ENCODE data around the gene SERINC3. TPM values are rescaled to one million over a fixed set of nuclear protein-coding genes. Genes with fewer than 3 reads are reported as not detected.

SERINC3 gene
- total and polyA plus RNA-seq, 2 donors (not counting 1 experiment from before 2014, with no cell fraction given): 31.4 to 51.6 TPM

GRCh38 chr20:44467289-44467883 lies 54.5 kb downstream of the SERINC3 start:
- POLR2A ChIA-PET: no interaction called here
- H3K27me3 ChIP-seq (replicated peaks in 1 of 4; ENCODE audit: control extremely low read depth in 1 of 4, control insufficient read depth in 3 of 4, insufficient read depth in 4 of 4, low read length in 3 of 4): peaks cover 0 to 3% (median 0%) of the 10 kb centered on the region in 4 experiments
- no peak overlapping the region for H3K9ac ChIP-seq (ENCODE audit: low read length)
- no peaks in the 10 kb centered on the region for H3K36me3 ChIP-seq (replicated peaks in 1 of 2; ENCODE audit: control extremely low read depth in 1 of 2, control insufficient read depth in 1 of 2, extremely low read depth in 1 of 2, insufficient read depth in 2 of 2, low read length in 1 of 2)
- DNase-seq (no peak), ATAC-seq (ENCODE audit: low read depth) (no peak)
- no peak for TF ChIP-seq CTCF (IDR thresholded peaks at IDR 0.05)
- TF ChIP-seq EZH2 (IDR thresholded peaks at IDR 0.05; ENCODE audit: borderline replicate concordance, insufficient read depth, low read depth, low read length, poor library complexity, severe bottlenecking): no peak
- H3K9me3 ChIP-seq (ENCODE audit: control extremely low read depth in 1 of 3, control insufficient read depth in 2 of 3, insufficient read depth in 1 of 3, low read length in 2 of 3): no peaks in the 10 kb centered on the region
- H3K27me3 Mint-ChIP-seq: peaks cover 8% of the 10 kb centered on the region
- H4K20me1 ChIP-seq (ENCODE audit: control insufficient read depth, insufficient read depth, low read length, poor library complexity, severe bottlenecking): no peaks in the 10 kb centered on the region
- H3K4me2 ChIP-seq (replicated peaks; ENCODE audit: low read depth, low read length, poor library complexity, severe bottlenecking): no peak overlapping the region
- H3K4me1 Mint-ChIP-seq: no peaks in the 10 kb centered on the region
- H2AFZ ChIP-seq (ENCODE audit: insufficient read depth, low read depth, low read length, poor library complexity, severe bottlenecking): no peak overlapping the region
- H3K27ac ChIP-seq (ENCODE audit: low read length in 2 of 2): no peak overlapping the region
- H3K9me3 Mint-ChIP-seq (ENCODE audit: insufficient read depth): no peaks in the 10 kb centered on the region
- H3K79me2 ChIP-seq (ENCODE audit: control insufficient read depth, insufficient read depth, low read length): no peaks in the 10 kb centered on the region
- H3K27ac Mint-ChIP-seq: no peak overlapping the region
- CTCF ChIA-PET: interaction anchor here (1.7 kb wide), 1 partner anchor 83 kb away, joined by 4 read pairs; no protein-coding TSS in a partner anchor
- H3K4me3 ChIP-seq (ENCODE audit: control extremely low read depth in 1 of 5, extremely low read depth in 1 of 5, insufficient read depth in 1 of 5, low read depth in 2 of 5, low read length in 4 of 5): no peak overlapping the region
- H3K4me3 Mint-ChIP-seq: no peak overlapping the region
- intact Hi-C loops (cut with micrococcal nuclease): no loop called here
- 89% methylated on average over 12 of the region's 12 CpGs for WGBS (ENCODE audit: insufficient coverage)
- H3K4me1 ChIP-seq (ENCODE audit: control insufficient read depth in 2 of 2, insufficient read depth in 2 of 2, low read length in 2 of 2): no peaks in the 10 kb centered on the region

GRCh38 chr20:44465001-44465560 lies 56.8 kb downstream of the SERINC3 start:
- ATAC-seq (ENCODE audit: low read depth): no peak
- intact Hi-C loops (cut with micrococcal nuclease): no loop called here
- no peak overlapping the region for H3K27ac ChIP-seq (ENCODE audit: low read length in 2 of 2)
- H3K4me3 ChIP-seq (ENCODE audit: control extremely low read depth in 1 of 5, extremely low read depth in 1 of 5, insufficient read depth in 1 of 5, low read depth in 2 of 5, low read length in 4 of 5): no peak overlapping the region
- H4K20me1 ChIP-seq (ENCODE audit: control insufficient read depth, insufficient read depth, low read length, poor library complexity, severe bottlenecking): no peaks in the 10 kb centered on the region
- 75% methylated on average over 3 of the region's 3 CpGs for WGBS (ENCODE audit: insufficient coverage)
- Mint-ChIP-seq H3K27ac (no peak overlapping the region), H3K4me3 (no peak overlapping the region), H3K9me3 (ENCODE audit: insufficient read depth) (no peaks in the 10 kb centered on the region), H3K27me3 (peaks cover 8% of the 10 kb centered on the region), H3K4me1 (no peaks in the 10 kb centered on the region)
- no peak for DNase-seq
- H3K27me3 ChIP-seq (replicated peaks in 1 of 4; ENCODE audit: control extremely low read depth in 1 of 4, control insufficient read depth in 3 of 4, insufficient read depth in 4 of 4, low read length in 3 of 4): no peaks in the 10 kb centered on the region
- no peak overlapping the region for H3K4me2 ChIP-seq (replicated peaks; ENCODE audit: low read depth, low read length, poor library complexity, severe bottlenecking)
- H3K9me3 ChIP-seq (ENCODE audit: control extremely low read depth in 1 of 3, control insufficient read depth in 2 of 3, insufficient read depth in 1 of 3, low read length in 2 of 3): no peaks in the 10 kb centered on the region
- ChIA-PET CTCF (no interaction called here), POLR2A (no interaction called here)
- no peaks in the 10 kb centered on the region for H3K79me2 ChIP-seq (ENCODE audit: control insufficient read depth, insufficient read depth, low read length)
- H3K9ac ChIP-seq (ENCODE audit: low read length): no peak overlapping the region
- no peak overlapping the region for H2AFZ ChIP-seq (ENCODE audit: insufficient read depth, low read depth, low read length, poor library complexity, severe bottlenecking)
- H3K4me1 ChIP-seq (ENCODE audit: control insufficient read depth in 2 of 2, insufficient read depth in 2 of 2, low read length in 2 of 2): no peaks in the 10 kb centered on the region
- H3K36me3 ChIP-seq (replicated peaks in 1 of 2; ENCODE audit: control extremely low read depth in 1 of 2, control insufficient read depth in 1 of 2, extremely low read depth in 1 of 2, insufficient read depth in 2 of 2, low read length in 1 of 2): no peaks in the 10 kb centered on the region
- no peak for TF ChIP-seq CTCF (IDR thresholded peaks at IDR 0.05)
- TF ChIP-seq EZH2 (IDR thresholded peaks at IDR 0.05; ENCODE audit: borderline replicate concordance, insufficient read depth, low read depth, low read length, poor library complexity, severe bottlenecking): no peak

Measured in B cell (primary cell).